ENCODE measurements around the gene PLEKHD1. TPM values are rescaled to one million over a fixed set of nuclear protein-coding genes. Genes with fewer than 3 reads are reported as not detected.

The PLEKHD1 gene
- total RNA-seq, 1 experiment from 2014 or later = 0.65 TPM

- no peaks in the 10 kb centered on the region for H3K4me1 ChIP-seq (replicated peaks; ENCODE audit: insufficient read depth)
- peaks cover 58% of the 10 kb centered on the region for H3K27me3 ChIP-seq (ENCODE audit: insufficient read depth, low read depth)
- CTCF ChIA-PET = no interaction called here
- intact Hi-C loops (cut with micrococcal nuclease; ENCODE audit: unreplicated experiment) = no loop called here
- no peak overlapping the region for H3K4me2 ChIP-seq
- TF ChIP-seq CTCF (conservative IDR thresholded peaks at IDR 0.05) (no peak), EZH2 (IDR thresholded peaks at IDR 0.05; ENCODE audit: low read depth) (no peak)
- peaks cover 6% of the 10 kb centered on the region; the same call in 1 of the 2 replicates for H3F3A ChIP-seq (ENCODE audit: insufficient read depth, low read depth)
- H3K79me2 ChIP-seq (ENCODE audit: low read depth) = no peaks in the 10 kb centered on the region
- no peaks in the 10 kb centered on the region for H3K9me2 ChIP-seq (ENCODE audit: insufficient read depth)
- no peak overlapping the region for H3K4me3 ChIP-seq
- H2AFZ ChIP-seq = no peak overlapping the region
- H3K27ac ChIP-seq = no peak overlapping the region
- no peak for DNase-seq
- no TSS peak for BruUV-seq (replicated peaks)
- no peaks in the 10 kb centered on the region for H3K36me3 ChIP-seq (ENCODE audit: low read depth)
- POLR2A ChIA-PET (ENCODE audit: unreplicated experiment) = no interaction called here
- H3K9me3 ChIP-seq (ENCODE audit: insufficient read depth, low read depth) = no peaks in the 10 kb centered on the region
- H4K20me1 ChIP-seq (ENCODE audit: insufficient read depth) = no peaks in the 10 kb centered on the region
Observed at GRCh38 chr14:69567563-69567962, 83.0 kb downstream of the PLEKHD1 start.

- no peaks in the 10 kb centered on the region for H4K20me1 ChIP-seq (ENCODE audit: insufficient read depth)
- H3K9me2 ChIP-seq (ENCODE audit: insufficient read depth) = no peaks in the 10 kb centered on the region
- H3F3A ChIP-seq (ENCODE audit: insufficient read depth, low read depth) = peaks cover 6% of the 10 kb centered on the region; the same call in 1 of the 2 replicates
- no peak overlapping the region for H3K4me3 ChIP-seq
- no peaks in the 10 kb centered on the region for H3K79me2 ChIP-seq (ENCODE audit: low read depth)
- H3K4me1 ChIP-seq (replicated peaks; ENCODE audit: insufficient read depth) = no peaks in the 10 kb centered on the region
- DNase-seq = no peak
- no peak overlapping the region for H2AFZ ChIP-seq
- H3K4me2 ChIP-seq = no peak overlapping the region
- intact Hi-C loops (cut with micrococcal nuclease; ENCODE audit: unreplicated experiment) = loop anchor here (5.0 kb wide), 1 partner anchor 98 kb away; no protein-coding TSS in a partner anchor
- H3K36me3 ChIP-seq (ENCODE audit: low read depth) = no peaks in the 10 kb centered on the region
- H3K27ac ChIP-seq = no peak overlapping the region
- ChIA-PET CTCF (no interaction called here), POLR2A (ENCODE audit: unreplicated experiment) (no interaction called here)
- no peak for TF ChIP-seq CTCF (conservative IDR thresholded peaks at IDR 0.05)
- TF ChIP-seq EZH2 (IDR thresholded peaks at IDR 0.05; ENCODE audit: low read depth) = no peak
- BruUV-seq (replicated peaks) = no TSS peak
- no peaks in the 10 kb centered on the region for H3K9me3 ChIP-seq (ENCODE audit: insufficient read depth, low read depth)
- peaks cover 58% of the 10 kb centered on the region for H3K27me3 ChIP-seq (ENCODE audit: insufficient read depth, low read depth)
Observed at GRCh38 chr14:69569859-69570258, 85.3 kb downstream of the PLEKHD1 start.

- 0 out of 2 replicates have a peak, but pooled peaks cover under 1% of the 10 kb centered on the region for H3K4me1 ChIP-seq (replicated peaks; ENCODE audit: insufficient read depth)
- H3K79me2 ChIP-seq (ENCODE audit: low read depth) = no peaks in the 10 kb centered on the region
- no peak for TF ChIP-seq EZH2 (IDR thresholded peaks at IDR 0.05; ENCODE audit: low read depth)
- no peak for TF ChIP-seq CTCF (conservative IDR thresholded peaks at IDR 0.05)
- no TSS peak for BruUV-seq (replicated peaks)
- H3K27ac ChIP-seq = no peak overlapping the region
- H3K9me3 ChIP-seq (ENCODE audit: insufficient read depth, low read depth) = no peaks in the 10 kb centered on the region
- H3K27me3 ChIP-seq (ENCODE audit: insufficient read depth, low read depth) = peaks cover 48% of the 10 kb centered on the region
- ChIA-PET POLR2A (ENCODE audit: unreplicated experiment) (interaction anchor here (0.6 kb wide), 1 partner anchor 164 kb away, joined by 5 read pairs; no protein-coding TSS in a partner anchor), CTCF (no interaction called here)
- no peaks in the 10 kb centered on the region for H3K9me2 ChIP-seq (ENCODE audit: insufficient read depth)
- intact Hi-C loops (cut with micrococcal nuclease; ENCODE audit: unreplicated experiment) = loop anchor here (5.0 kb wide), 1 partner anchor 99 kb away; no protein-coding TSS in a partner anchor
- no peak overlapping the region for H2AFZ ChIP-seq
- peaks cover 6% of the 10 kb centered on the region; the same call in 1 of the 2 replicates for H3F3A ChIP-seq (ENCODE audit: insufficient read depth, low read depth)
- H3K4me3 ChIP-seq = no peak overlapping the region
- DNase-seq = no peak
- no peaks in the 10 kb centered on the region for H4K20me1 ChIP-seq (ENCODE audit: insufficient read depth)
- H3K36me3 ChIP-seq (ENCODE audit: low read depth) = no peaks in the 10 kb centered on the region
- no peak overlapping the region for H3K4me2 ChIP-seq
Observed at GRCh38 chr14:69570836-69571330, 86.4 kb downstream of the PLEKHD1 start.

All from PC-9 (cell line).